ENCODE measurements around the gene NPIPB6. TPM values are rescaled to one million over a fixed set of nuclear protein-coding genes. Genes with fewer than 3 reads are reported as not detected.
"Not testable (repeated sequence)": the region's sequence is repeated elsewhere in the genome, so short reads cannot be mapped to it uniquely, and the experiment has no call there.

Gene NPIPB6
- total and polyA plus RNA-seq, 7 donors, result 0.60 to 4.1 (median 2.1) TPM; not detected in 2

GRCh38 chr16:28336940-28337710 is 26.2 kb downstream of the NPIPB6 start:
- H3K27ac ChIP-seq; H3K27me3 ChIP-seq; H3K4me3 ChIP-seq; H3K36me3 ChIP-seq; H3K9me3 ChIP-seq; intact Hi-C loops (cut with DNase I); DNase-seq; H3K4me1 ChIP-seq: not testable (repeated sequence)
- WGBS, 2 donors, result 74 to 83% methylated on average over 5 of the region's 5 CpGs

DNA sequence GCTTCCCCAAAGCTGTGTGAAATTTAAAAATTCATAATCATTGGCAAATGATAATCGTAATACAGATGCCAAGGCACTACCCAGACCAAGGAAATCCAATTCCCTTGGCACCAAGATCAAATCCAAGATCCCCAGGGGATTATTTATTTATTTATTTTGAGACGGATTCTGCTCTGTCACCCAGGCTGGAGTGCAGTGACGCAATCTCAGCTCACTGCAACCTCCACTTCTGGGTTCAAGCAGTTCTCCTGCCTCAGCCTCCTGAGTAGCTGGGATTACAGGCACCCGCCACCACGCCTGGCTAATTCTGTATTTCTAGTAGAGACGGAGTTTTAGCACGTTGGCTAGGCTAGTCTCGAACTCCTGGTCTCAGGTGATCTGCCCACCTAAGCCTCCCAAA is 27.6 kb downstream of the NPIPB6 start:
- H3K27ac ChIP-seq; H3K9me3 ChIP-seq; H3K4me3 ChIP-seq; H3K36me3 ChIP-seq; DNase-seq; H3K27me3 ChIP-seq; intact Hi-C loops (cut with DNase I); H3K4me1 ChIP-seq: not testable (repeated sequence)
- 92 to 93% methylated on average over 8 of the region's 8 CpGs for WGBS, 2 donors

DNA sequence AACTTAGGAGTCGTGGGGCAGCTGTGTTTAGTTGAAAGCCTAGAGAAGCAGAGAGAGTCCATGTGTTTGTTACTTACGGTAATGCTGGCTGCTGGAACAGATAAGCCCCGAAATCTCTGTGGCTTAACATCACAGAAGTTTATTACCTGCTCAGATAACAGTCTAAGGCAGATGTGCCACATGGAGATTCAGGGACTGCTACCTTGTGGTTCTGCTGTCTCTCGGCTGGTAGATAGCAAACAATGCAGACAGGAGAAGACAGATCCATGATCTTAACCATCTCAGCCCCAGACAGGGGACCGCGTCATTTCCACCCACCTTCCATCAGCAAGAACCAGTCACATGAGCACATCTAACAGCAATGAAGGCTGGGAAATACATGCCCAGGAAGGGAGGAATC is 30.7 kb downstream of the NPIPB6 start:
- DNase-seq; H3K9me3 ChIP-seq; H3K4me3 ChIP-seq; H3K27me3 ChIP-seq; intact Hi-C loops (cut with DNase I); H3K4me1 ChIP-seq; H3K27ac ChIP-seq; H3K36me3 ChIP-seq: not testable (repeated sequence)
- WGBS, 2 donors, result 68 to 74% methylated on average over 6 of the region's 6 CpGs

- H3K27me3 ChIP-seq; intact Hi-C loops (cut with DNase I): not testable (repeated sequence)
Observed at GRCh38 chr16:28330981-28331380, 32.3 kb downstream of the NPIPB6 start.

GRCh38 chr16:28330232-28330631 is 33.1 kb downstream of the NPIPB6 start:
- H3K27ac ChIP-seq; H3K9me3 ChIP-seq; intact Hi-C loops (cut with DNase I); H3K4me3 ChIP-seq; H3K36me3 ChIP-seq; H3K4me1 ChIP-seq; H3K27me3 ChIP-seq: not testable (repeated sequence)
- 49 to 65% methylated on average over 8 to 9 of the region's 9 CpGs for WGBS, 2 donors
- peak; percentile 46 for DNase-seq

More at GRCh38 chr16:28330981-28331380, 32.3 kb downstream of the NPIPB6 start:
- H3K36me3 ChIP-seq, H3K9me3 ChIP-seq, DNase-seq, H3K4me1 ChIP-seq, H3K27ac ChIP-seq, H3K4me3 ChIP-seq: not testable (repeated sequence)
- WGBS, 2 donors, result 66 to 79% methylated on average over 2 of the region's 2 CpGs

DNA sequence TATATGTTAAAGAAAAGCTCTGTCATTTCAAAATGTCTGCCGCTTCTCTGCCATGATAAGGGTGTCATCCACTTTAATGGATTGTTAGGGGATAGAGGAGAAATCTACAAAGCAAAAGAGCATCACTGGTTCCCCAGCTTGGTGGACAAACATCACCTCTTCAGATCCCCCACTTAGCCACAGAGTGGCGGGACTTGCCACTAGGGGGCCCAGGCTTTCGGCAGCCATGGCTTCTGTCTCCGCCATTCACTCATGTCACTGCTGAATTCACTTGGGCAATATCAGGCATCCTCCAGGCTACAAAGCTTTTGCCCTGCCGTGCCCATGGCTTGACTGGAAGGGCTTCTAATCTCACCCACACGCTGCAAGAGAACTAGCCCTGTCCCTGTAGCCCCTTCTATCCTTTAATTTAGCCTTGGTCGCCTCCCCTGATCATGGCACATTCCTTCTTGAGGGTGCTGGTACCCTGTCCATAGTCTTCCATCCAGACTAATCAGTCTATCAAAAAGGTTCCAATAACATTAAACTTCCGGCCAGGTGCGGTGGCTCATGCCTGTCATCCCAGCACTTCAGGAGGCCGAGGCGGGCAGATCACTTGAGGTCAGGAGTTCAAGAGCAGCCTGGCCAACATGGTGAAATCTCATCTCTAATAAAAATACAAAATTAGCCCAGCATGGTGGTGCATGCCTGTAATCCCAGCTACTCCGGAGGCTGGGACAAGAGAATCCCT is 36.3 kb downstream of the NPIPB6 start:
- 58 to 60% methylated on average over 12 of the region's 12 CpGs for WGBS, 2 donors

GRCh38 chr16:28324887-28325279 is 38.4 kb downstream of the NPIPB6 start:
- H3K27me3 ChIP-seq, result no peaks in the 10 kb centered on the region
- H3K4me1 ChIP-seq, result no peaks in the 10 kb centered on the region
- WGBS, 2 donors, result 89 to 90% methylated on average over 3 of the region's 3 CpGs
- intact Hi-C loops (cut with DNase I), result no loop called here
- no peaks in the 10 kb centered on the region for H3K36me3 ChIP-seq
- no peak overlapping the region for H3K4me3 ChIP-seq
- H3K27ac ChIP-seq, result no peak overlapping the region
- TF ChIP-seq EP300 (IDR thresholded peaks at IDR 0.05), result no peak
- TF ChIP-seq POLR2A (IDR thresholded peaks at IDR 0.05), result no peak
- no peak for TF ChIP-seq CTCF (IDR thresholded peaks at IDR 0.05)
- no peak for TF ChIP-seq POLR2AphosphoS5 (IDR thresholded peaks at IDR 0.05)
- H3K9me3 ChIP-seq, result no peaks in the 10 kb centered on the region
- DNase-seq, result peak; percentile 14

More for the DNA sequence above, 36.3 kb downstream of the NPIPB6 start:
- intact Hi-C loops (cut with DNase I), result no loop called here
- peak; percentile 63 for DNase-seq
- no peaks in the 10 kb centered on the region for H3K36me3 ChIP-seq
- H3K27me3 ChIP-seq, result no peaks in the 10 kb centered on the region
- no peak for TF ChIP-seq POLR2AphosphoS5 (IDR thresholded peaks at IDR 0.05)
- peak in 2 of 4 experiments; percentile 34 to 37 for TF ChIP-seq CTCF (IDR thresholded peaks at IDR 0.05)
- H3K4me1 ChIP-seq, result no peaks in the 10 kb centered on the region
- H3K27ac ChIP-seq, result no peak overlapping the region
- no peak overlapping the region for H3K4me3 ChIP-seq
- H3K9me3 ChIP-seq, result no peaks in the 10 kb centered on the region
